ENCODE measurements around the gene SEMA5A.

SEMA5A gene

GRCh38 chr5:9202636-9203035 lies 343.2 kb downstream of the SEMA5A start:
- DNase-seq (ENCODE audit: low read depth): no peak

- DNase-seq (ENCODE audit: low read depth): no peak
Observed at GRCh38 chr5:9201761-9202160, 344.1 kb downstream of the SEMA5A start.

DNA sequence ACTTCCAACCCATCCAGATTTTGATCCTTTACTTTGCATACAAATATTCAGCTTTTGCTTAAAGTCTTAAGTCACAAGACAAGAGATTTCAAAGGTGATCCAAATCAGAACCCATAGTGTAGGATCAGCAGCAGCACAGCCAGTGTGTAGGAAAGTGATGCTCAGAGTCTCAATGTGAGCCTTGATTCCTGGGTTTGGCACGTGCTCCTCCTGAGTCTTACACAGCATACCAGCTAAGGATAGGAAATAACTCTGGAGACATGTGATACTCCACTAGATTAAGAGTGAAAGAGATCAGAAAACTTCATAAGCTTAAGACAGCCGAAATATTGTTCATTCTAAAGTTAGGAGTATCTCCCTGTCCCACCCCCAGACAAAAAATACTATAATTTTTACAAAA lies 344.9 kb downstream of the SEMA5A start:
- DNase-seq (ENCODE audit: low read depth): no peak

- DNase-seq (ENCODE audit: low read depth): no peak
Observed at GRCh38 chr5:9198394-9198793, 347.5 kb downstream of the SEMA5A start.

DNA sequence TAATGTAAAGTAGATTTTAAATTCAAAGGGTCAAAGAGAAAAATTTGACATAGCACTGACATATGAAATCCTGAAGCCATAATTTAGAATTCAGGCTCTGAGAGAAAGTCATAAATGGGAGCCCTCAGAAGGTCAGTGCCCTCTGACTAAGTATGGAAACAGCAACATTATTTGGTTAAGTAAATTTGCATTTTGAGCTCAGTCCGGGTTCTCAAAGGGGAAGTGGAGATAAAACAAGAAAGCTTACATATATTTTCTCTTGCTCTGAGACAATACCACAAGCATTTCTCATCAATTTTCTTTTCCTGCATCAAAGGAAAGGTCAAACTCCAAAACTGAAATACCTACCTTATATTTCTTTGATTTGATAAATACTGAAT lies 348.0 kb downstream of the SEMA5A start:
- no peak for DNase-seq (ENCODE audit: low read depth)

DNA sequence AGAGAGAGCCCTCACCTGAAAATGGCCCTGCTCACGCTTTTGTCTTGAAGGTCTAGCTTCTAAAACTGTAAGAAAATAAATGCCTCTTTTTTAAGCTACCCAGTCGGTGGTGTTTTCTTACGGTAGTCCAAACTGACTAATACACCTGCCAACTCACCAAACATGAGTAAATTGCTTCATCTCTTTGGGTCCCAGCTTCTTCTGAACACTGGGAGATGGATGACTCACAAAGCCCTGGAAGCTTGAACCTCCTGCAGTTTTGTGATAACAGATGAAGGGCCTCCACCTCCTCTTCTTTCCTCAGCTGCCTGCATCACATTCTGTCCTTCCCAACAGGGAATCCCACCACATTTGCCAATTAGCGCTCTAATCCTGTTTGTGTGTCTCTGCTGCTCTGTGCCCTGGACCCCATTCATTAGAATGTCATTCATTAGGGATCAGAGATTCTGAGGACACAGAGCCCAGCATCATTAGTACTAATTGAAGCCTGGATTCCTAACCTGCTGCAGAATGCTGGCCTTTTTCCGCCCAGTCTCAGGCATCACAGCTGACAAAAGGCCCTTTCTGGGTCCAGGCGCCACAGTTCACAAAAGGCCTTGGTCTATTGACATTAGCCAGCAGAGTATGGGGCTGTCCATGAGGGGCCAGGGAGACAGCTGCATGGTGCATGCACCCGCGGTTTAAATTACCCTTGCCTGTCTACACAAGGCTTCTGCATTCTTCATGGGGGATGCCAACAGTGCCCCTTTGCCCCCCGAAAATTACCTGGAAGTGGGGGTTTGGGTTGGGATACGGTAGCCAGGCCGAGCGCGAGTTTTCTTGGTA lies 349.3 kb downstream of the SEMA5A start:
- no peak for DNase-seq (ENCODE audit: low read depth)

DNA sequence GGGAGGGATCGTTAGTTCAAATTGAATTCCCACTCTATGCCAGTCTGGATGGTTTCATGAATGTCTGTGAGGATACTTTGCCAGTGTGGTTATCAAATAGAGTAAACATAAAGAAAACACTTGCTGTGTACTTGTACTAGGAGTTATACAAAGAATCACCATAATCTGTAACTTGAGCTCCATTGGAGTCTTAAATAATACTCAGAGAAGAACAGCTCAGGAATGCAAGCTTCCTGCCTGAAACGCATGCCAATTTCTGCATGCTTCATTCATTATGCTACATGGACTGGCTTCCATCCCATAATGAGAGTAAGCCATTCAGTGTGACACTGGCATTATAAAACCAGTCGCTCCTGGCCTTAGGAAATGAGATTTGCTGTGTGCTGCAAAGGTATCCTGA lies 351.4 kb downstream of the SEMA5A start:
- DNase-seq (ENCODE audit: low read depth): no peak

- DNase-seq (ENCODE audit: low read depth): no peak
Observed at GRCh38 chr5:9192266-9192665, 353.6 kb downstream of the SEMA5A start.

GRCh38 chr5:9189681-9190080 lies 356.2 kb downstream of the SEMA5A start:
- DNase-seq (ENCODE audit: low read depth): no peak

DNA sequence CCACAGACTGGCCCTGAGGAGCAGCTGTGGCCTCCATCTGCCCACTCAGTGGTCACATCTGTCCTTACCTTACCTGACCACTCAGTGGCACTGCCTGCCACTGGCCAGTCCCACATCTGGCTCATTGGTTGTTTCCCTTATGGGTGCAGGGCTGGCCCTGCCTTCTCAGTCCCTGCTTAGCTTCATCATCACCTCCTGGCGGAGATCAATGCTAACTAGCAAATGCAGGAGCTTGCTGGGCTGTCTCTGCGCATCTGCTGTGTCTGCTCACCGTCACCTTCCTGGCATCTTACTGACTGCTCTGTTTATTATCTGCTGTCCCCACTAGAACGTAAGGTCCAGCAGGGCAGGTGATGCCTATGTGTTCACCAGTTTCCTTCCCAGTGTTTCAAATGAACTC lies 356.9 kb downstream of the SEMA5A start:
- no peak for DNase-seq (ENCODE audit: low read depth)

GRCh38 chr5:9188131-9188530 lies 357.7 kb downstream of the SEMA5A start:
- DNase-seq (ENCODE audit: low read depth): no peak

DNA sequence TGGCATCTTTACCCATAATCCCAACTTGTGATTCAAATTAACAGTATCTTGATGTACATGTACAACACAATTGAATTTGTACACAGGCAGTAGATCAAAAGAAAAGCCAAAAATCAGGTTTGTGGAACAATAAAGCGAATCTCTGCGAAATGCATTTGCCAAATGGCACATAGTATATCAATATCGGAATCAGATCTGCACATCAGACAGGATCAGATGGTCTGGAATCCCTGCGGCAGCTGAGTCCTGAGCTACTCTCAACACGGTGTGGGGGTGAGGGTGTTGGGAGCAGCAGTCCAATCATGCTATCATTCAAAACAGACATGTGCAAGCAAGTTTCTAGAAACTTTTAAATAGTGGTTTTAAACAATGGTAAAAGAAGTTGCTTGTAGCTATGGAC lies 358.3 kb downstream of the SEMA5A start:
- DNase-seq (ENCODE audit: low read depth): no peak

DNA sequence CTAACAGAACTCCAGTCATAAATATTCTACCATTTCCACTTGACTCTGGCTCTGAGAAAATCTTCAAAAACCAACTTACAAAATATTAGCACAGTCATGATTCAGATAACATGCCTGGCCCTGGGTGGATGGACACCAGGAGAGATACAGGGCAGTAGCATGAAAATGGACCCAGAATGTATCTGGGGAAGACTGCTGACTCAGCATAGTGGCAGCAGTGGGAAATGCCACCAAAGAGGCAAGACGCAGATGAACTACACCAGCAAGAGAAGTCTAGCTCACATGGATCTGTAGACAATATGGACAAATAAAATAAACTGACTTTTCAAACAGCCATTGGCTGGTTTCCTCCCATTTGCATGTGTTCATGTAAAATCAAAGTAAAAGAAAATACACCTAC lies 359.8 kb downstream of the SEMA5A start:
- DNase-seq (ENCODE audit: low read depth): no peak

DNA sequence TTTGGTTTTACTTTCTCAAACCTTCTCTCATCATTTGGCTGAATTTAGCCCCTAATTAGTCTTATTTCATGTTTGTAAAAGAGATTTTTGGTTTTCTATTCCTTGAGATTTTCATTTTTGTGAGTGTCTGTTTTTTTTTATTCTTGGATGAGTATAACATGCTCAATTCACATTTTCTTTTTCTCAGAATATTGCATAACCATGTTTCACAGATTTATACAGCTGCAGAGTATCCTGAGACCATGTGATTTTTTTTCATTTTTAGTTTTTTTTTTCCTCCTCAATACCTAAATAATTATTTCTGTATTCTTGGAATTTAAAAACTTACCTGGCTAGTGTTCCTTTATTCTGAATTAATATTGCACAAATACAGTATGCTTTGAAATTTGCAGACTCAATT lies 361.9 kb downstream of the SEMA5A start:
- DNase-seq (ENCODE audit: low read depth): no peak

GRCh38 chr5:9182899-9183695 lies 362.8 kb downstream of the SEMA5A start:
- DNase-seq (ENCODE audit: low read depth): no peak

DNA sequence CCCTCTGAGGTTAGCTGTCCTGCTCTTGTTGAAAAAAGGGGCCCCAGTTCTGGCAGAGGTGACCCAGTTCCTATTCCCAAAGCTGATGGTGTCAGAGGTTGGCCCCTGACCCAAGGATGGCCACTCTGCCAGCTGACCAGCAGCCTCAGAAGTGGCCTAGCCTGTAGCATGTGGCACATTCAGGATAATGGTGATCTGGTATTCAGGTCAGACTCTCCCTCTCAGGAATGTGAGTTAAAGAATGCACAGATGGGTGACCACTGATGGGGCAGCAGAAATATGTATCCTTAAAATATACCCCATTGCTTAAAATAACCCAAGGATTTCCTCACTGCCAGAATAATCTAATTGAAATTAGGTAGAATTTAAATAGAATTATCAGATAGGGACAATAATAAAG lies 369.2 kb downstream of the SEMA5A start:
- no peak for DNase-seq (ENCODE audit: low read depth)

DNA sequence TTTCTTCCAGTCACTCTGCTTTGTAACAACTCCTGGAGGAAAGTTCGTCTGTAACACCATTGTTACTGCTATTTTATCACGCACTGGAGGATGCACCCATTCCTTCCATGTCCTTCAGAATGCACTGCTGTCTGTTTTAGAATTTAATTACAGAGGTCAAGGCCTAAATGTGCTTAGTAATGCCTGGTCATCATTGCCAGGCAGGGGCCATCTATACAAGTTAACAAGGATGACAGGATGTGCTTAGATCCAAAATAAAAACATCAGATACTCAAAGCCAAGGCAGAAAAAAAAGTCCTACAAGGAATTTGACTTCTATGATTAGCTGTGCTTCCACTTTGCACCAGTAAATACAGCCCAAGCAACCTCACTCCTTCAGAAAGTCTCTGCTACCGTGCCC lies 371.4 kb downstream of the SEMA5A start:
- DNase-seq (ENCODE audit: low read depth): no peak

GRCh38 chr5:9173281-9174048 lies 372.4 kb downstream of the SEMA5A start:
- DNase-seq (ENCODE audit: low read depth): no peak

GRCh38 chr5:9170026-9170425 lies 375.8 kb downstream of the SEMA5A start:
- no peak for DNase-seq (ENCODE audit: low read depth)

DNA sequence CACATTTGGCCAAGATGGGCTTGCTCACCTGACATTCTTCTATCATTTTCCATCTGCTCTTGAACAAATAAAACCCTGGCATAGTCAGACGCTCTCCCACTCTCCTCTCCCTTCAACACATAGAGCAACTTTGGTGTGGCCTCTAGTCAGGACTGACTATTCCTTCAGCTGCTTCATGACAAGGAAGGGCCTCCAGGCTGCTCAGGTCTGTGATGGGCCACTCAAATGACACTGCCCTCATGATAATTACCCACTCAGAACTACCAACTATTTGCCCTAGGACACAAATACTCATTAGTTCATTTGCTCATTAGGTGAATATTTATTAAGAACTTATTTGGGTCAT lies 376.3 kb downstream of the SEMA5A start:
- DNase-seq (ENCODE audit: low read depth): no peak

- DNase-seq (ENCODE audit: low read depth): no peak
Observed at GRCh38 chr5:9168791-9169556, 376.9 kb downstream of the SEMA5A start.

Measured in activated T-helper 1 cell treated with Interleukin-2 at 50 U/mL for 16 hours (primary cell).